GM12864 (cell line): ENCODE measurements around the gene VSIG8.

ENCODE experiments used
- DNase-seq: peaks from one replicate; pipeline ENCODE4 v3.0.0-alpha.2; 2011; ENCODE audit warnings: low read depth
- H3K4me3 ChIP-seq: 2 replicates; pipeline ENCODE4 v1.5.1; 2011; ENCODE audit warnings: mild to moderate bottlenecking, low read depth, low read length, control low read depth
- TF ChIP-seq, protein P1 (sequence below): IDR thresholded peaks from 2 replicates; pipeline ENCODE4 v1.5.1; 2011; ENCODE audit warnings: low read depth, mild to moderate bottlenecking, moderate library complexity, low read length, control low read depth, inconsistent platforms; ENCODE audit errors: missing control alignments

Gene VSIG8

DNA sequence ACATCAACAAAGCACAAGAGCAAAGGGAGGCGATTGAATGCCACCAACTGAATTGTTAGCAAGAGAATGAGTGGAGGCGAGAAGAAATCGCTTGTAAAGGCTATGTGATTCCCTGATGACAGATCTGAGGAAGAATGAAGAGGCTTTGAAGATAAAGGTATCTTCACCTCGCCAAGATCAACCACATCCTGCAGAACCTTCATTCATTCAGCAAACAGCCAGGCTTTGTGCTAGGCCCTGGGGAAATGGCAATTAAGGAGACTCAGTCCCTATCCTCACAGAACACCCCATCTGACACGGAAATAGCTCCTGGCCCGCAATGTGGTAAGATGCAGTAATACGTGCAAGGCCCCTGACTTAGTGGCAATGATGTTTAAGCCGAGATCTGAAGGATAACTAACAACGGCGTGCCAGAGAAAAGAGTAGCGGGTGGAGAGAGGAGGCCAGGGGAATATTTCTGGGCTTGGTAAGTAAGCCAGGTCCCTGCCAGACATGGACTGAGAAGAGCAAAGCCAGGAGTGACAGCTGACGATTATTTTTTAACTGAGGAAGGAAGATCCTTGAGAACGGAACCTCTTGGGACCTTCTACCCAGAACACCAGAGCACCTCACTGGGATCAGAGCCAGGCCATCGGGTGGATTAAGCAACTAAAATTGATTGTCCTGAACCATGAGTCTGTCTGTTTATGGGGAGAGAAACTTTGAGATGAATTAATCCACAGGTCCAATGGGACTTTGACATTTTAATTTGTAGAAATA lies 4.6 kb upstream of the VSIG8 start:
- no peak overlapping the region for H3K4me3 ChIP-seq
- no peak for DNase-seq
- TF ChIP-seq, protein P1, sequence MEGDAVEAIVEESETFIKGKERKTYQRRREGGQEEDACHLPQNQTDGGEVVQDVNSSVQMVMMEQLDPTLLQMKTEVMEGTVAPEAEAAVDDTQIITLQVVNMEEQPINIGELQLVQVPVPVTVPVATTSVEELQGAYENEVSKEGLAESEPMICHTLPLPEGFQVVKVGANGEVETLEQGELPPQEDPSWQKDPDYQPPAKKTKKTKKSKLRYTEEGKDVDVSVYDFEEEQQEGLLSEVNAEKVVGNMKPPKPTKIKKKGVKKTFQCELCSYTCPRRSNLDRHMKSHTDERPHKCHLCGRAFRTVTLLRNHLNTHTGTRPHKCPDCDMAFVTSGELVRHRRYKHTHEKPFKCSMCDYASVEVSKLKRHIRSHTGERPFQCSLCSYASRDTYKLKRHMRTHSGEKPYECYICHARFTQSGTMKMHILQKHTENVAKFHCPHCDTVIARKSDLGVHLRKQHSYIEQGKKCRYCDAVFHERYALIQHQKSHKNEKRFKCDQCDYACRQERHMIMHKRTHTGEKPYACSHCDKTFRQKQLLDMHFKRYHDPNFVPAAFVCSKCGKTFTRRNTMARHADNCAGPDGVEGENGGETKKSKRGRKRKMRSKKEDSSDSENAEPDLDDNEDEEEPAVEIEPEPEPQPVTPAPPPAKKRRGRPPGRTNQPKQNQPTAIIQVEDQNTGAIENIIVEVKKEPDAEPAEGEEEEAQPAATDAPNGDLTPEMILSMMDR = no peak

DNA sequence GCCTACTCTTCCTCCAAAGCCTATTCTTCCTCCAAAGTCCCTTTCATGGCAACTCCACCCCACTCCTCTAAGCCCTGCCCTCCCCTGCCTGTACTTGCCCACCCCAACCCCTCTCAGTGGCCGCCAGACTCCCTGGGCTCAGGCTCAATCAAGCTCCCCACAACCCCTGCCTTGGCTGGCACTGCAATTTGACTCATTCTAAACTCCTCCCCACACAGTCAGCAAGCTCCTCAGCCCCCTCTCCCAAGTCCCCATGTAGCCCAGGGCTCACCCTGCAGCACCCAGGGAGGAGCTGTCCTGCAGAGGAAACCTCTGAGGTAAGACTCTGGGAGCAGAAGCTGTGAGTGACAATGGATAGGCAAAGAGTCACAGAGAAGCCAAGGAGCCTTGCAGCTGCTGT lies 3.6 kb upstream of the VSIG8 start:
- no peak overlapping the region for H3K4me3 ChIP-seq
- TF ChIP-seq, protein P1 = no peak

DNA sequence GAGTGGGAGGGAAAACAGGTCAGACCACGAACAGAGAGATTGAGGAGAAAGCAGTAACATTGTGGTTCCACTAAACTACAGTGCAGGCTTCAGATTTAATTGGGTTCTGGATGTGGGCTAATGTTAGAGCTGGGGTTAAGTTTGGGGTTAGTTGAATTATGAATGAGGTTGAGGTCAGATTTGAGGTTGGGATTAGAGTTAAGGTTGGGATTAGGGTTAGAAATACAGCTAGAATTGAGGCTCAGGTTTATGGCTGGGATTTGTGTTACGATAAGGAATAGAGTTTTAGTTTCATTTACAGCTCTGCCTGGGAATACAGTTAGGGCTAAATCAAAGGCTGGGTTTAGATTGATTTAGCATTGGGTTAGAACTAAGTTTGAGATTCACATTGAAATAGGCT lies 1.8 kb upstream of the VSIG8 start:
- H3K4me3 ChIP-seq = no peak overlapping the region
- TF ChIP-seq, protein P1 = no peak
- no peak for DNase-seq

More for the DNA sequence above, 3.6 kb upstream of the VSIG8 start:
- DNase-seq = no peak

DNA sequence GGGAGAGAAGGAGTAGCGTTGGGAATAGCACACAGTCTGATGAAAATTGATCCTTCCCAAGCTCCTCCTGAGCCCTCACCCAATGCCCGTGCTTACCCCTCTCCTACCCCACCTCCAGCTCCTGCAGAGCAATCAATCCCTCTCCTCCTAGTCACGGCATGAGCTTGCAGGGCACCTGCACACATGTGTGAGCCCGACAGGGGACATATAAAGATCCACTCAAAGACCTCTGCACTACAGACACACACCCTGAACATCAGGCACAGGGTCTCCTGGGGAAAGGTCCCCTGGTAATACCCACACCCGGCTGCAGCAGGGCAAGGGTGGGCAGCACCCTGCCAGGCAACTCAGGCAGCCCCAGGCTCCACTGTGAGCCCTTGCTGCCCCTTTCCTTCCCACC lies 426 bp downstream of the VSIG8 start:
- TF ChIP-seq, protein P1 = no peak
- no peak overlapping the region for H3K4me3 ChIP-seq
- DNase-seq = no peak

DNA sequence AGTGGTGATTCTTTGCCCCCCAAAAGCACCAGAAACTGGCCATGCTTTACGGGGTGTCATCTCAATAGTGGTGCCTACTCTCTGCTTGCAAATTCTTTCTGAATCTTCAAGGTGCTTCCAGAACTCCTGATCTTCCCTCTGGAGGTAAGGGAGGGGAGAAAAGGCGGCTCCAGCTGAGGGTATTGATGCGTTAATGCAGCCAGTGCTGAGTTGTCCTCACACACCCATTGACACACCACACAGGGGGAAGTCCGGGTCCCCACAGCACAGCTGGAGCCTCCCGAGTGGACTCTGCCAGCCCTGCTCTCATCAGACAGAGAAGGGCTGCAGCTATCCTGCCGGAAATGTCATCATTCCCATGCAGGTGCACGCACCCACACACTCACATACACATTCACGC lies 1.2 kb downstream of the VSIG8 start:
- H3K4me3 ChIP-seq = no peak overlapping the region
- DNase-seq = no peak
- TF ChIP-seq, protein P1 = no peak

DNA sequence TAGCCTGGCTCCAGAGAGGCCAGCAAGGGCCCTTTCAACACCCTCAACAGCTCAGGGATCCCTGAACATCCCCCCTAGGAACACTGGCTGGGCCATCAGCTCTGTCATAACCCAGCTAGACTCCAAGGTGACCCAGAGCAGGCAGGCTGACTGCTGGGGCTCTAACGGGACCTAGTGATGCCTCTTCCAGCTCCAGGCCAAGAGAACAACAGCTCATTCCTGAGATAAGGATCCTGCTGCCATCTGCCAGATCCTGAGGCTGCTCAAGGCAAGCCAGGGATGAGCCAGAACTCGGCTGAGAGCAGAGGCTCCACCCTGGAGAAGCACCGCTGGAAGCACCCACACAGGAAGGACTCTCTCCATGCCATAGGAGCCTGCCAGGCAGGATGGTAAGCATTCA lies 2.0 kb downstream of the VSIG8 start:
- TF ChIP-seq, protein P1 = no peak
- DNase-seq = no peak
- no peak overlapping the region for H3K4me3 ChIP-seq

DNA sequence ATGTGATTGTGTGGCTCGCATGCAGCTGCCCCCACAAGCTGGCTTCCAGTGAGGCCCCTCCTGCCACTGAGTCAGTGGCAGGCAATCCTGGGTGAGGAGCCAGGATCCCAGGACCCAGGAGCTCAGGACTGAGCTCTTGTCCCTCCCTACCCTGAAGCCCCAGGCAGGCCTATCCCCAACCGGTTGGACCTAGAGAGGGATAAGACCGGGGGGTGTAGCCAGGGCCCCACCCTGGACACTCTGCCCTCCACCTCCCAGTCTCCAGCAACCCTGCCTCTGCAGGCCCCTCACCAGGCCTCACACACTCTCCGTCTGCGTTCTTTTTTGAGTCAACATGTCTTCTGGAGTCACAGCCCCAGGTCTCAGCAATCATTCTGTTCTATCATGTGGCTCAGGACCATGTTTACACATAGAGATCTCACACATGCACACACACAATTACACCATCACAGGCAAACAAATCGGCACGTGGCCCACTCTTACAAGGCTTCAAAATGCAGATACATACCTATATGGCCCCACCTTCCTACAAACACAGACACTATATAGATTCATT lies 2.6 kb downstream of the VSIG8 start:
- TF ChIP-seq, protein P1 = no peak
- DNase-seq = no peak
- no peak overlapping the region for H3K4me3 ChIP-seq
